AG10803 (cell line): ENCODE data around the gene CSH1.
"Not testable (repeated sequence)": the region's sequence is repeated elsewhere in the genome, so short reads cannot be mapped to it uniquely, and the experiment has no call there.

Experiments
- DNase-seq: peaks from one replicate; pipeline ENCODE4 v3.0.0; 2010; ENCODE audit warnings: low read depth
- H3K4me3 ChIP-seq: 2 replicates; pipeline ENCODE4 v1.5.1; 2011; ENCODE audit warnings: mild to moderate bottlenecking, low read length, control low read depth
- TF ChIP-seq, protein P1 (sequence below): conservative IDR thresholded peaks from 2 replicates; pipeline ENCODE4 v1.5.1; 2011; ENCODE audit warnings: mild to moderate bottlenecking, low read length, control low read depth, inconsistent platforms

Gene CSH1

DNA sequence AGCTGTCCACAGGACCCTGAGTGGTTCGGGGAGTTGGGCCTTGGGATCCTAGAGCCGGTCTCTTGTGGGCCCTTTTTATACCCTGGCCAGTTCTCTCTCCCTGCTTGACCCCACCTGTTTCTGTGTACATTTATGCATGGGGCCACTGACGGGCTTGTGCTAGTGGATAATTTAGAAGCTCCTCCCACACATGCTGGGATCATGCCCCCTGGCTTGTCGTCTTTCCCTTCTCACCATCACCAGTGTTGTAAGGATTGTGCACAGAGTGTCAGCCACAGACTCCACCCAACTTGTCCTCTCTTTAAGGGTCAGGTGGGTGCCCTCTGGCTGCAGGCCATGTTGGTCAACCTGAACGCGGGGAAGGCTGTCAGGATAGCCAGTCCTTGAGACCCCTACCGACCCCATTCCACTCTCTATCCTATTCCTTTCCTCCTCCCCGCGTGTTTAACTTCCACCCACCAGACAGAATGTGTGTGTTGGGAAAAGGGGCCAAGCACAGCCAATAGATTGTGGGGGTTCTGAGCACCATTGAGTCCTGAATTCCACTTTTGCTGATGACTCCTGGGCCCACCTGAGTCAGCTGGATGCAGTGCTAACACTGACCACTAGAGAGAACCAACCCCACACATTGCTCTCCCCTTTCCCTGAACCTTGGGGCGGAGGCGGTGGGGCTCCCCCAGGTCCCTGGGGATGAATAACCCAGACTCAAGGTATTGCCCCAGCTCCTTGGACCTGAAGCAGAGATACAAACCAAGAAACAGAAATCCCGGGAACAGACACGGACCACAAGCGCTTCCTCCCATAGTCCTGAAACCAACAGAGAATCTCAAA is at the start of gene CSH1:
TSS of gene CSH1 (minus strand) at position 51 of the 831 bp plus-strand sequence. CDS start 63 bp downstream, outside the sequence.
- not testable (repeated sequence) for H3K4me3 ChIP-seq, DNase-seq

DNA sequence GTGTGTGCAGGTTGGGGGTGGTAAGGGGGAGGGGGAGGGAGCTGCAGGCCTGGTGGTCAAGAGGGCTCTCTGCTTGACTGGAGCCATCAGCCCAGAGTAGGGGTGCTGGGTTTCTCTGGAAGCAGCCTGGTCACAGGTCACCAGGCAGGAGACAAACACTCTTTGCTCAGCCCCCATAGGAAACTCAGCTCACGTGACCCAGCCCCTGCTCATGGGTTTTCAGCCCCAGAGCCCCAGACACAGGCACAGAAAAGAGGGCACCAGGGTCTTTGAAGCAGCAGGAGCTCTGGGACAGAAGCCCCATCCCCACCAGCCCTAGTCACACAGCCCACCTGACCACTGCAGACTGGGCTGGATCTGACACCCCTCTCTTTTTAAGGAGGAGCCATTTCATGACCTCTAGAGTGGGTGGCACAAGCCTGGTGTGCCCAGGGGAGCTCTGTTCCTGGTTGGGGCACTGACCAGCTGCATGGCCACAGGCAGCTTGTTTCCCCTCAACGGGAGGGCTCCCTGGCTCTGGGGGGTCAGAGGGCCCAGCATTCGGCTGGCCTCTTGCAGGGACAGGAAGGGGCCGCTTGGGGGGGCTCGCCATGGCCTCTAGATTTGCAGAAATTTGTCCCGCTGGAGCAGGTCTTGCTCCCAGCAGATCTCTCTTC is 49.5 kb upstream of the CSH1 start:
- TF ChIP-seq, protein P1, sequence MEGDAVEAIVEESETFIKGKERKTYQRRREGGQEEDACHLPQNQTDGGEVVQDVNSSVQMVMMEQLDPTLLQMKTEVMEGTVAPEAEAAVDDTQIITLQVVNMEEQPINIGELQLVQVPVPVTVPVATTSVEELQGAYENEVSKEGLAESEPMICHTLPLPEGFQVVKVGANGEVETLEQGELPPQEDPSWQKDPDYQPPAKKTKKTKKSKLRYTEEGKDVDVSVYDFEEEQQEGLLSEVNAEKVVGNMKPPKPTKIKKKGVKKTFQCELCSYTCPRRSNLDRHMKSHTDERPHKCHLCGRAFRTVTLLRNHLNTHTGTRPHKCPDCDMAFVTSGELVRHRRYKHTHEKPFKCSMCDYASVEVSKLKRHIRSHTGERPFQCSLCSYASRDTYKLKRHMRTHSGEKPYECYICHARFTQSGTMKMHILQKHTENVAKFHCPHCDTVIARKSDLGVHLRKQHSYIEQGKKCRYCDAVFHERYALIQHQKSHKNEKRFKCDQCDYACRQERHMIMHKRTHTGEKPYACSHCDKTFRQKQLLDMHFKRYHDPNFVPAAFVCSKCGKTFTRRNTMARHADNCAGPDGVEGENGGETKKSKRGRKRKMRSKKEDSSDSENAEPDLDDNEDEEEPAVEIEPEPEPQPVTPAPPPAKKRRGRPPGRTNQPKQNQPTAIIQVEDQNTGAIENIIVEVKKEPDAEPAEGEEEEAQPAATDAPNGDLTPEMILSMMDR, result no peak
- DNase-seq, result no peak
- no peak overlapping the region for H3K4me3 ChIP-seq

DNA sequence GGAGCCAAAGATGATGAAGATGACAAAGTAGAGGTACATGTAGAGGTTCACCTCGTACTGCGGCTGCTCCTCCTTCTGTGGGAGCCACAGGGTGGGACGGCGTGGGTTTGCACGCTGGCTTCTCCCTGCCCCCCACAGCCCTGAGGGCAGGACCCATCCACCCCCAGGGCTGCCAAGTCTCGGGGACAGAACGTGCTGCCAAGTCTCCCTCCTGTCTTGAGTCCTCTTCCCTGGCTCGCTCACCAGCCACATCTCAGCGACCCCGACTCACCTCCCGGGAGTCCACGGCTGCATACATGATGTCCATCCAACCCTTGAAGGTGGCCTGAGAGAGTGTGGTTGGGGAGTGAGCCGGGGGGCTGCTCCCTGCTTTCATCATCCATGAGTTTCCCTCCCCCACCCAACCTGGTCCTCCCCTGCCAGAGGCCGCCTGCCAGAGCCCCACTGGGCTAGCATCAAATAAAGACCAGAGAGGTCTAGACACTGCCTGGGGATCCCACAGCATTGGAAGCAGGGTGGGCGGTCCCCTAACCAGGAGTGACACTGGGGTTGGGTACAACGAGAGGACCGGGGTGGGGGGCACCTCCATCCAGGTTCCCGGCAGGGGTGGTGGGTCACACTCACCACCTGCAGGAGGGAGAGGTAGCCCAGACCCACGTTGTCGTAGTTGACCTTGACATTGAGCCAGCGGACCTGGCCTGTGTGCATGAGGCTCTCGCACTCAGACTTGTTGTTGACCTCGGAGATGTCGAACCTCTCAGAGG is 48.5 kb upstream of the CSH1 start:
- TF ChIP-seq, protein P1, result no peak
- DNase-seq, result no peak
- H3K4me3 ChIP-seq, result no peak overlapping the region

DNA sequence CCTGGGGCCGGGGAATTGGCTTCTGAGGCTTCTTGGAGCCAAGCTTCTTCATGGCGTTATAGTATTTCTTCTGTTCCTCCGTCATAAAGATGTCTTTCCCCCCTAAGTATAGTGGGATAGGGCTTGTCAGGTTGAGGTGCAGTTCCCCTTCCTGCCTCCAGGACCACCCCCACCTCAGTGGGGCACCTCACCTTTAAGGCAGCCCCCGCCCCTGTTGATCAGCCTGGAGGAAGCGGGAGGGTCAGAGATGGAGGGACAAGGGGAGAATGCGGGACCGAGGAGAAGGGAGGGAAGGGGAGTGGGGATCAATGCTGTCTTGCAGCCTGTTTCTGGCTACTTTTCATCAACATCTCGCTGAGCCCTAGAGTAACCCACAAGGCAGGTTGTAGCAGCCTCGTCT is 47.4 kb upstream of the CSH1 start:
- TF ChIP-seq, protein P1, result 0 out of 2 replicates have a peak, but pooled peaks have one; percentile 5
- no peak for DNase-seq
- H3K4me3 ChIP-seq, result no peak overlapping the region

DNA sequence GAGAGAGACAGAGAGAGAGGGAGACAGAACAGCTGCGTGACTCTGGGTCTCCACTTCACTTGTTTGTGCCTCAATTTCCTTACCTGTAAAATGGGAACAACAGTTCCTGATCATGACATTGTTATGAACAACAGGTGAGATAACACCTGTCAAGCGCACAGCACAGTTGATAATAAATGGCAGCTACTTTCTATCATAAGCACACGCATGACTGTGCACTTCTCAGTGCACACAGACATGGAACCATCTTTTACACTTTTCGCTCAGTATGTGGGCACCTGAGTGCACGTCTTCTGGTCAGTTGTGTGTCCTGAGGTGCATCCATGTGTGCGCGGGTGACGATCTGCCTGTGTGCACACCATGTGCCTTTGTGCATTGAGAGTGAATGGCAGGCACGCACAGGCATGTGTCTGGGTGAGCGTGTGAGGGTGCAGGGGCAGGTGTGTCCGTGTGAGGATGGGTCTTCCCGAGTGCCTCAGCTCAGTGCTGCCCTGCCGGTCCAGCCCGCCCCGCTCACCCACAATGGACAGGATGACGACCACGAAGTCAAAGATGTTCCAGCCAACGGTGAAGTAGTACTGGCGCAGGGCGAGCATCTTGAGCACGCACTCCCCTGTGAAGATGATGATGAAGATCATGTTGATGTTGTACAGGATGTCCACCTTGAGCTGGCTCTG is 46.1 kb upstream of the CSH1 start:
- H3K4me3 ChIP-seq, result no peak overlapping the region
- DNase-seq, result no peak
- TF ChIP-seq, protein P1, result no peak

DNA sequence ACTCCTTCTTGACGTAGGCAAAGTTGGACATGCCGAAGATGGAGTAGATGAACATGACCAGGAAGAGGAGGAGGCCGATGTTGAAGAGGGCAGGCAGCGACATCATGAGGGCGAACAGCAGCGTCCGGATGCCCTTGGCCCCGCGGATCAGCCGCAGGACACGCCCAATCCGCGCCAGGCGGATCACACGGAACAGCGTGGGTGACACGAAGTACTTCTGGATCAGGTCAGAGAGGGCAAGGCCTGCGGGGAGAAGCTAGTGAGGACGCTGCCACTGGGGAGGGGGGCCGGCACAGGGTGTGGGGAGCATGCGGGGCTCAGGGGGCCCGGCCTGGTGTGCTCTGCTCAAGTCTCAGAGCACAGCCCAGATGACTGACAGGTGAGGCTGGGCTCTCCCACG is 45.4 kb upstream of the CSH1 start:
- H3K4me3 ChIP-seq, result no peak overlapping the region
- DNase-seq, result no peak
- TF ChIP-seq, protein P1, result no peak

DNA sequence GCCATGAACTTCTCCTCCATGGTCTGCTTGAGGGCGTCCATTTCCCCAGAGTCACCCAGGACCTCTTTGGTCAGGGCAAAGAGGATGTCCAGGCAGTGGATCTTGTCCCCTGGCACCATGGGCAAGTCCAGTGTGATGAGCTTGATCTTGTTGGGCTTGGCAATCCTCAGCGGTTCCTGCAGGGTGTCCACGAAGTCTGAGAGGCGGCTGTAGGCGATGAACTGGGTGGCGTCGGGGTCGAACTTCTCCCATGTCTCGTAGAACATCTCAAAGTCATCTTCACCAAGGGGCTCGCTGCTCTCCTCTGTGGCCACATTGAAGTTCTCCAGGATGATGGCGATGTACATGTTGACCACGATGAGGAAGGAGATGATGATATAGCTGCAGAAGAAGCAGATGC is 44.8 kb upstream of the CSH1 start:
- no peak overlapping the region for H3K4me3 ChIP-seq
- TF ChIP-seq, protein P1, result no peak
- DNase-seq, result no peak
